Progenitor cell of endocrine pancreas (in vitro differentiated cells): ENCODE data around the gene NFKBIZ. TPM values are rescaled to one million over a fixed set of nuclear protein-coding genes. Genes with fewer than 3 reads are reported as not detected.
"Not testable (repeated sequence)": the region's sequence is repeated elsewhere in the genome, so short reads cannot be mapped to it uniquely, and the experiment has no call there.

Source experiments
- DNase-seq: peaks from one replicate; pipeline ENCODE4 v3.0.0; 2021; ENCODE audit warnings: low spot score; ENCODE audit not compliant: unreplicated experiment
- H3K27ac Mint-ChIP-seq: 2 replicates; pipeline ENCODE4 v1.8.0; 2021; ENCODE audit warnings: mild to moderate bottlenecking, moderate library complexity, mixed read lengths
- H3K27me3 Mint-ChIP-seq: 2 replicates; pipeline ENCODE4 v1.8.0; 2021; ENCODE audit warnings: mixed read lengths
- H3K36me3 Mint-ChIP-seq: 2 replicates; pipeline ENCODE4 v1.8.0; 2022; ENCODE audit warnings: mixed read lengths; ENCODE audit not compliant: insufficient read depth
- H3K4me1 Mint-ChIP-seq: 2 replicates; pipeline ENCODE4 v1.8.0; 2021; ENCODE audit warnings: low read depth, mixed read lengths
- H3K4me3 Mint-ChIP-seq: 2 replicates; pipeline ENCODE4 v1.8.0; 2021; ENCODE audit warnings: low read depth, mild to moderate bottlenecking, moderate library complexity, mixed read lengths
- H3K9me3 Mint-ChIP-seq: 2 replicates; pipeline ENCODE4 v1.8.0; 2021; ENCODE audit warnings: low read depth, mixed read lengths
- CTCF ChIP-seq: fragments of 200-600 bp; sonication (generic); IDR thresholded peaks from one replicate; pipeline ENCODE4 v1.5.0; 2021; ENCODE audit warnings: antibody characterized with exemption, mild to moderate bottlenecking; ENCODE audit not compliant: unreplicated experiment
- total RNA-seq: library from RNA; stranded (reverse); gene quantifications from 2 replicates; pipeline ENCODE4 v1.2.1, GENCODE V29; 2021

NFKBIZ gene
- total RNA-seq, 1 donor from 2014 or later = 13.3 TPM

GRCh38 chr3:101898752-101899169, 49.4 kb downstream of the NFKBIZ start:
- Mint-ChIP-seq H3K4me1 (no peaks in the 10 kb centered on the region), H3K27ac (no peak overlapping the region)

GRCh38 chr3:101900316-101900715, 51.0 kb downstream of the NFKBIZ start:
- Mint-ChIP-seq H3K27me3 (no peaks in the 10 kb centered on the region), H3K4me1 (no peaks in the 10 kb centered on the region), H3K4me3 (no peak overlapping the region), H3K9me3 (no peaks in the 10 kb centered on the region), H3K27ac (no peak overlapping the region), H3K36me3 (no peaks in the 10 kb centered on the region)
- DNase-seq = no peak
- TF ChIP-seq CTCF = no peak

More at GRCh38 chr3:101898752-101899169, 49.4 kb downstream of the NFKBIZ start:
- Mint-ChIP-seq H3K36me3 (no peaks in the 10 kb centered on the region), H3K9me3 (peaks cover 5% of the 10 kb centered on the region), H3K27me3 (no peaks in the 10 kb centered on the region), H3K4me3 (no peak overlapping the region)
- no peak for TF ChIP-seq CTCF
- no peak for DNase-seq

GRCh38 chr3:101900736-101901135, 51.4 kb downstream of the NFKBIZ start:
- no peak for TF ChIP-seq CTCF
- DNase-seq = no peak
- Mint-ChIP-seq H3K4me1 (no peaks in the 10 kb centered on the region), H3K36me3 (no peaks in the 10 kb centered on the region), H3K4me3 (no peak overlapping the region), H3K27ac (no peak overlapping the region), H3K27me3 (no peaks in the 10 kb centered on the region), H3K9me3 (no peaks in the 10 kb centered on the region)

GRCh38 chr3:101902041-101902440, 52.7 kb downstream of the NFKBIZ start:
- H3K27ac Mint-ChIP-seq = no peak overlapping the region

GRCh38 chr3:101903451-101903871, 54.1 kb downstream of the NFKBIZ start:
- Mint-ChIP-seq H3K4me3 (no peak overlapping the region), H3K4me1 (no peaks in the 10 kb centered on the region), H3K27me3 (no peaks in the 10 kb centered on the region), H3K36me3 (no peaks in the 10 kb centered on the region), H3K9me3 (peaks cover 3% of the 10 kb centered on the region), H3K27ac (no peak overlapping the region)
- no peak for TF ChIP-seq CTCF
- DNase-seq = no peak

More at GRCh38 chr3:101902041-101902440, 52.7 kb downstream of the NFKBIZ start:
- Mint-ChIP-seq H3K4me3 (no peak overlapping the region), H3K9me3 (peaks cover 3% of the 10 kb centered on the region), H3K36me3 (no peaks in the 10 kb centered on the region), H3K27me3 (no peaks in the 10 kb centered on the region), H3K4me1 (no peaks in the 10 kb centered on the region)
- no peak for TF ChIP-seq CTCF
- no peak for DNase-seq

- H3K27me3 Mint-ChIP-seq, H3K36me3 Mint-ChIP-seq, DNase-seq, H3K4me3 Mint-ChIP-seq, H3K4me1 Mint-ChIP-seq, H3K9me3 Mint-ChIP-seq, H3K27ac Mint-ChIP-seq: not testable (repeated sequence)
These were observed 56.3 kb downstream of the NFKBIZ start for GRCh38 chr3:101905573-101905972.

Other genes starting within 250 kb of the NFKBIZ start
- gene ZBTB11, start 172.4 kb upstream of the NFKBIZ start, total RNA-seq = 17.8 and 18.8 TPM in 2 replicates
- gene RPL24, start 162.8 kb upstream of the NFKBIZ start, total RNA-seq = 1,063 and 1,124 TPM in 2 replicates
- 21.9 and 24.5 TPM in 2 replicates for gene CEP97, start 124.9 kb upstream of the NFKBIZ start, total RNA-seq
- 6.4 and 7.2 TPM in 2 replicates for gene NXPE3, start 70.3 kb upstream of the NFKBIZ start, total RNA-seq